SH-SY5Y (cell line): ENCODE measurements around the gene SGPP2.

Experiments used
- GATA2 ChIP-seq: IDR thresholded peaks from 2 replicates; pipeline ENCODE4 v1.6.1; 2011; ENCODE audit warnings: mild to moderate bottlenecking, low read depth, low read length
- GATA3 ChIP-seq: IDR thresholded peaks from 2 replicates; pipeline ENCODE4 v1.6.1; 2011; ENCODE audit warnings: low read depth, mild to moderate bottlenecking, low read length, moderate library complexity

SGPP2 gene

GRCh38 chr2:222481941-222482340 is 57.6 kb downstream of the SGPP2 start:
- TF ChIP-seq GATA3 (no peak), GATA2 (no peak)

- no peak for TF ChIP-seq GATA3
- no peak for TF ChIP-seq GATA2
Measured at GRCh38 chr2:222483513-222484039, 59.2 kb downstream of the SGPP2 start.

GRCh38 chr2:222485367-222486211 is 61.2 kb downstream of the SGPP2 start:
- TF ChIP-seq GATA2 (no peak), GATA3 (no peak)

GRCh38 chr2:222490131-222490530 is 65.8 kb downstream of the SGPP2 start:
- TF ChIP-seq GATA3 (no peak), GATA2 (no peak)

GRCh38 chr2:222492683-222493082 is 68.3 kb downstream of the SGPP2 start:
- TF ChIP-seq GATA2, result no peak
- TF ChIP-seq GATA3, result no peak

GRCh38 chr2:222494104-222494739 is 69.9 kb downstream of the SGPP2 start:
- TF ChIP-seq GATA3 (no peak), GATA2 (no peak)

GRCh38 chr2:222495388-222495787 is 71.0 kb downstream of the SGPP2 start:
- TF ChIP-seq GATA2 (no peak), GATA3 (no peak)

GRCh38 chr2:222499226-222499625 is 74.9 kb downstream of the SGPP2 start:
- no peak for TF ChIP-seq GATA2
- no peak for TF ChIP-seq GATA3

- TF ChIP-seq GATA2 (no peak), GATA3 (no peak)
Measured at GRCh38 chr2:222504191-222504590, 79.8 kb downstream of the SGPP2 start.

- no peak for TF ChIP-seq GATA2
- no peak for TF ChIP-seq GATA3
Measured at GRCh38 chr2:222504719-222505118, 80.4 kb downstream of the SGPP2 start.

- TF ChIP-seq GATA3, result no peak
- no peak for TF ChIP-seq GATA2
Measured at GRCh38 chr2:222506230-222506935, 82.0 kb downstream of the SGPP2 start.

- TF ChIP-seq GATA2 (no peak), GATA3 (no peak)
Measured at GRCh38 chr2:222514901-222515300, 90.6 kb downstream of the SGPP2 start.

GRCh38 chr2:222518570-222519381 is 94.4 kb downstream of the SGPP2 start:
- TF ChIP-seq GATA3, result no peak
- no peak for TF ChIP-seq GATA2
